Right renal cortex interstitium (tissue), 3 donors: ENCODE results near the gene PARP16. TPM values are rescaled to one million over a fixed set of nuclear protein-coding genes. Genes with fewer than 3 reads are reported as not detected.
"Not testable (repeated sequence)": the region's sequence is repeated elsewhere in the genome, so short reads cannot be mapped to it uniquely, and the experiment has no call there.

ENCODE experiments used
- DNase-seq, 3 donors: peaks; one replicate each; pipeline ENCODE4 v3.0.0-alpha.2; 2013; ENCODE audit warnings: low read depth in 3 of 3, low spot score in 2 of 3
- polyA plus RNA-seq, 3 donors: library from polyadenylated mRNA; unstranded; fragments of 120-200 nt; gene quantifications; one replicate each; pipeline ENCODE4 v1.2.1, GENCODE V29; 2013; ENCODE audit not compliant: insufficient read length in 3 of 3

Gene PARP16
- polyA plus RNA-seq, 3 donors = 15.4 to 18.5 (median 15.6) TPM

DNA sequence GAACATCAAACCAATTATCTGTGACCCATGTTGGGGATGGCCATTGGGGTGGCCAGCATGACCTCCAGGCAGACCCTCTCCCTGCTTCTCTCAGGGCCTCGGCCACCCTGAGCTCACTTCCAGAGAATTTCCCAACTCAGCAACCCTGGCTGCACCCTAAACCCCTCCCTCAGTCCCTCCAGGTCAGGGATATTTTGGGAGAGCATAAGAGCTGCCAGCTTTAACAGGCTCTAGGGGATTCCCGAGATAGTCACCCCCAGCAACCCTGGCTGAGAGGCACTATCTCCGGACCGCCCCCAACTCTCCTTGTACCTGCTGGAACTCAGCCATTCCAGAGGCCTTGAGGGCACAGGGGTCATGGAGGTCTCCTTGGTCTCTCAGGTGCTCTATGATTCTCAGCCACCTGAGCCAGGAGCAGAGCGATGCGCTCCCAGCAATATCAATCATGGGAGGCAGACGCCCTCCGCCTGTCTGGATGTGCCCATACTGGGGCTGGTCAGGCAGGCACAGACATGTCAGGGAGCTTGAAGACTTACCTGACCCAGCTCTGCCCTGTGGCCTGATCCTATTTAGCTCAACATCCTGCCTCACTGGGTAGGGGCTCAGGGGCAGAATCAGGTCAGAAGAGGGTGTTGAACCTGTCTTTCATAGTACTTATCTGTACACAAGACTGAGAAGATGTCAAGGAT is 40.5 kb downstream of the PARP16 start:
- DNase-seq = no peak

DNA sequence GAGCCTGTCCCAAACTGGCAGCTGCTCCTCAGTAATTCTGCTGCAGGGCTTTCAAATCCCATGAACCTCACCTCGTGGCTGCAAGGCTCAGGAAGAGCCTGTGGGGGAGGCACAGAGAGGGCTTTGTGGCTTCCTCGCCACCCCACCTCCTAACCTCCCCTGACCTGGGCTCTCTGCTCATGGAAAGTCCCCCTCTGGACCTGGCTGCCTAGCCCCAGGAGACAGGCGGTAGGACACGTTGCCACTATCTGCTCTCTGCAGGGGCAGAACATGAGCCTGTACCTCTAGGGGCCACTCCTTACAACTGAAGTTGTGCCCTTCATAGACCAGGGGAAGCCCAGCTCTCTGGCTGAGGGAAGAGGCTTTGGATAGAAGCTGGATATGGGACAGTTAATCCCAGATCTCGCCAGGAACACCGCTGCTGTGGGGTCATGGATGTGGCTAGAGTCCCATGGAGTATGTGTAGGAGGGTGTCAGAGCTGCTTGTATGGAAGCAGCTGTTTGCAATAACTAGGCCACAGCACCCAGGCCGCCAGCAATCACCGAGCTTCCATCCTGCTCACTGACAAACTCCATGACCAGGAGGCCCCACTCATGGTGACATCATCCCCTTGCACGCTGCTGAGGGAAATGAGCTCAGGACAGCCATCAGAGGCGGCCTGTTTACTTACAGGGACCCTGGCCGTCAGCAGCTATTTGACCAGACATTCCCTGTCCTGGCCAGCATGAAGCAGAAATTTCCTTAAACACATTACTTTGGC is 41.4 kb downstream of the PARP16 start:
- peak in 1 of 3 donors; percentile 58 for DNase-seq

- DNase-seq = no peak
Observed at GRCh38 chr15:65244638-65245037, 42.0 kb downstream of the PARP16 start.

DNA sequence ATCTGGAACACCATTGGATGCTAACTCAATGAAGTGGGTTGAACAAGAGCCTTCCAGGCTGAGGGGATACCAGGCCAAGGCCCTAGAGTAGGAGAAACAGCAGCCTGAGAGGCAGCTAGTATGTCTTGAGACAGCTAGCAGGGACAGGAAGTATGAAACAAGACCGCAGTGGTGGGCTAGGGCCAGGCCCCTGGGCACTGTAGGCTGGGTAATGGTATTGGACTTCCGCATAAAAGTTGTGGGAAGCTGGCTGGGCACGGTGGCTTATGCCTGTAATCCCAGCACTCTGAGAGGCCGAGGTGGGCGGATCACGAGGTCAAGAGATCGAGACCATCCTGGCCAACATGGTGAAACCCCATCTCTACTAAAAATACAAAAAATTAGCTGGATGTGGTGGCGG is 50.2 kb downstream of the PARP16 start:
- DNase-seq = not testable (repeated sequence)

DNA sequence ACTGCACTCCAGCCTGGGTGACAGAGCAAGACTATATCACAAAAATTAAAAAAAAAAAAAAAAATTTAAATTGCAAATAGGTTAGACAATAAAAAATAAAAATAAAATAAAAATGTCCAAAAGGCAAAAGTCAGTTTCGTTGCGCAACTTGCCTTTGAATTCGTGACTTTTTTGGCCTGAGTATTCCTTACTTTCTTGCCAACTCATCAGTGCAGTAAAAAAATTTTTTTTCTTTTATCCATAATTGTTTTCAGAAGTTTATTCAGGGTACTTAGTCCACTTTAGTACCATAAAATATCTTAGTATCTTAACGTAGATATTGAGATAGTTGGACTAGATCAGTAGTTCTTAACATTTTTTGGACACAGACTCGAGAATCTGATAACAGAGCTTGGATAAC is 53.0 kb downstream of the PARP16 start:
- no peak for DNase-seq

- no peak for DNase-seq
Observed at GRCh38 chr15:65232520-65232919, 54.2 kb downstream of the PARP16 start.

DNA sequence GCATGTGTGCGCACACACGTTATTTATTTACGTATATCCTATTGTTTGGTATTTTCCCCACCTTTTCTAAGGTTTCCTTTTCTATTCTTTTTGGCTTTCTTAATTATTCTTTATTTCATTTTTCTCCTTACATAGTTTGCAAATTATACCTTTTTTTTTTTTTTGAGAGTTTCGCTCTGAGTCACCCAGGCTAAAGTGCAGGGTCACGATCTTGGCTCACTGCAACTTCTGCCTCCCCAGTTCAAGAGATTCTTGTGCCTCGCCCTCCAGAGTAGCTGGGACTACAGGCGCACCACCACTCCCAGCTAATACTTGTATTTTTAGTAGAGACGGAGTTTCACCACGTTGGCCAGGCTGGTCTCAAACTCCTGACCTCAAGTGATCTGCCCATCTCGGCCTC is 55.4 kb downstream of the PARP16 start:
- DNase-seq = no peak

DNA sequence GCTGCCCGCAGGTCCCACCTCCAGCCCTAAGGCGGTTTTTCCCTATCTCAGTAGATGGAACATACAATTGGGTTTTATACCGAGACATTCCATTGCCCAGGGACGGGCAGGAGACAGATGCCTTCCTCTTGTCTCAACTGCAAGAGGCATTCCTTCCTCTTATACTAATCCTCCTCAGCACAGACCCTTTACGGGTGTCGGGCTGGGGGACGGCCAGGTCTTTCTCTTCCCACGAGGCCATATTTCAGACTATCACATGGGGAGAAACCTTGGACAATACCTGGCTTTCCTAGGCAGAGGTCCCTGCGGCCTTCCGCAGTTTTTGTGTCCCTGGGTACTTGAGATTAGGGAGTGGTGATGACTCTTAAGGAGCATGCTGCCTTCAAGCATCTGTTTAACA is 59.8 kb downstream of the PARP16 start:
- not testable (repeated sequence) for DNase-seq

- no peak for DNase-seq
Observed at GRCh38 chr15:65226221-65226620, 60.5 kb downstream of the PARP16 start.

DNA sequence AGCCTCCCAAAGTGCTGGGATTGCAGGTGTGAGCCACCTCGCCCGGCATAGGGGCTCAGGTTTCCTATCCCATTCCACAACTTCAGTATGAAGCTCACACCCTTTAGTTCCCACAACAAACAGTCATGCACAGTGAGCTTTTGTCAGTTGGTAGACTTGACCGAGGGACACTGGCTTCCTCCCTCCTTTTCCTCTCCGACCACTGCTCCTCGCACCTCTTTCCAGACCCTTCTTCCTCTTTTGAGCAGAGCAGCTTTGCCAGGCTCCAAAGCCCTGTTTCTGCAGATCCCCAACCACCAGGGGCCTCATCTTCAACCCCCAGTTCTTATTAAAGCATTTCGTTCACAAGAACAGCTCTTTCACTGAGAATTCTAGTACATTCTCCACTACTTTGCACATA is 62.7 kb downstream of the PARP16 start:
- no peak for DNase-seq

GRCh38 chr15:65222891-65223290 is 63.8 kb downstream of the PARP16 start:
- DNase-seq = no peak

DNA sequence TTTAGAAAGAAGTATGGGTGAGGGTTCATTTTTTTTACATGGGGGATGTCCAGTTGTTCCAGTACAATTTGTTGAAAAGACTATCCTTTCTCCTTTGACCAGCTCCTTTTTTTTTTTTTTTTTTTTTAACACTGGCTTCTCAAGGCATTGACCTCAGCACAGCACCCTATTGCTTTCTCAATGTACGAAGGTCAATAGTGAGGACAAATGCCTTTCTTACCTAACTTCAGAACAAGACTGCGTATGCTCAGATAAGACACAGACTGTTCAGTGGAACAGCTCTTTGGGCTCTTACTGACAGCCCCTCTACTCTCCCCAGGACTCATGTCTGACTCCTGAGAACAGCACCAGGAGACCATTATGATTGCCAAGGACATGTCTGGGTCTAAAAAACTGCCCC is 65.0 kb downstream of the PARP16 start:
- DNase-seq = no peak

- no peak for DNase-seq
Observed at GRCh38 chr15:65219137-65219536, 67.5 kb downstream of the PARP16 start.

GRCh38 chr15:65217526-65218482 is 68.9 kb downstream of the PARP16 start:
- DNase-seq = no peak

GRCh38 chr15:65215496-65215895 is 71.2 kb downstream of the PARP16 start:
- DNase-seq = no peak

GRCh38 chr15:65214010-65214409 is 72.7 kb downstream of the PARP16 start:
- DNase-seq = no peak

GRCh38 chr15:65213241-65213640 is 73.4 kb downstream of the PARP16 start:
- DNase-seq = no peak

DNA sequence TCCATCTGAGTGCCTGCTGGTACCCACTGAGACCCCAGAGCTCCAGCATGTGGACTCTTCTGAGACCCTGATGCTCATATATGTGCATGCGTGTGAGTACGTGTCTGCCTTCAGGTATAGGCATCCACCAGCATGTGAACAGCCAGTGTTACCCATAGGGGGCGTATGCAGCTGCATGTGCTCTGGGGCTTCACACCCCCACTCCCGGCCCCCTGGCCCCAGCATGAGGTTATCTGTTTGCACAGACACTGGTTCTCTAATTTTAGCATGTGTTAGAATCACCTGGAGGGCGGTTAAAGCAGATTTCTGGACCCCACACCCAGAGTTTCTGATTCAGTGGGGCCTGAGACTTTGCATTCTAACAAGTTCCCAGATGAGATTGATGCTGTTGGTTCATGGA is 74.6 kb downstream of the PARP16 start:
- DNase-seq = no peak

- peak in 2 of 3 donors; percentile 41 to 68 for DNase-seq
Observed at GRCh38 chr15:65211482-65211982, 75.2 kb downstream of the PARP16 start.

DNA sequence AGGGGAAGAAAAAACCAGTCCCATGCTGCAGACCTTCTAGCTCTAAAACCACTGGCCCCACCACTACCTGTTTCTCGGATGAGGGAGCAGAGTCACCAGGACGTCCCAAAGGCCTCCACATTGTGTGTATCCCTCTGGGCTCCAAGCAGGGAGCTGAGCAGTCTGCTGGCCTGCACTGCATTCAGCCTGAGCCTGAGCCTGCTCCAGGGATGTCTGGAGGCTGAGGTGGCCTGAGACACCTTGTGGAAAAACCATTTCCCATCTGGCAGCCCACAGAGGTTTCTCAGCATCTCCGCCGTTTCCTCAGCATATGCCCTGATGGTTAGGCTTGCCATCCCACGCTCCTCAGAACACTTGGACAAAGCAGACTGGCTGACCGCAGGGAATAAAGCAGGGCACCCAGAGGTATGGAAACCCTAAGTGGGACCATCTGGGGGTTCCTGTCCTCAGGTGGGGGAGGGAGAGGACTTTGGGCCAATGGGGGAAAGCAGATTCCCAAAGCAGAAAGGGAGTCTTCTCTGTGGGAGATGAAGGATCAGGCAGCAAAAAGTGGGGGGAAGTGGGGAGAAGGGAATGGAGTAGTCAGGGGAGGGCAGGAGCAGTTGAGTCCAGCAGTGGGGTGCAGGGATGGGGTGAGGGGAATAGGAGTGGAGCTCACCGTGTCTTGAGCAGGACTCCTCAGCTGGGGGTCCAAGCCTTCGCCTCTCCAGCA is 75.8 kb downstream of the PARP16 start, which contains the start of gene CILP:
Gene CILP, minus strand, starts transcription at position 704 of the 712 bp plus-strand sequence. CDS start 1,718 bp downstream, outside the sequence.
- DNase-seq = no peak
